Measurements from ENCODE around the gene HSPB1.

- TF ChIP-seq CTCF (IDR thresholded peaks at IDR 0.05) (no peak), POLR2A (IDR thresholded peaks at IDR 0.05) (no peak), POLR2AphosphoS5 (IDR thresholded peaks at IDR 0.05) (no peak)
Observed at GRCh38 chr7:76352193-76352592, 49.7 kb downstream of the HSPB1 start.

All from breast epithelium (tissue), 3 donors.